BLaER1 treated with 17β-estradiol and CSF1 and Interleukin-3, amounts not matched to agents 10 nM and 100 nM (cell line): ENCODE results near the gene NRXN2.

Source experiments
- H3K27ac ChIP-seq, 11 experiments: shearing (Covaris generic); formaldehyde crosslinking; 2 replicates each; pipeline ENCODE4 v1.8.1; 2022
- H3K27me3 ChIP-seq, 11 experiments: shearing (Covaris generic); formaldehyde crosslinking; 2 replicates each; pipeline ENCODE4 v1.8.1; 2022
- H3K36me3 ChIP-seq, 11 experiments: shearing (Covaris generic); formaldehyde crosslinking; 2 replicates each; pipeline ENCODE4 v1.8.1; 2022
- H3K4me1 ChIP-seq, 10 experiments: shearing (Covaris generic); formaldehyde crosslinking; 2 replicates each; pipeline ENCODE4 v1.8.1; 2022
- H3K4me2 ChIP-seq, 11 experiments: shearing (Covaris generic); formaldehyde crosslinking; 2 replicates each; pipeline ENCODE4 v1.8.1; 2022
- H3K4me3 ChIP-seq, 10 experiments: shearing (Covaris generic); formaldehyde crosslinking; 2 replicates each; pipeline ENCODE4 v1.8.1; 2022
- H3K9ac ChIP-seq, 11 experiments: shearing (Covaris generic); formaldehyde crosslinking; 2 replicates each; pipeline ENCODE4 v1.8.1; 2022
- H3K9me3 ChIP-seq, 11 experiments: shearing (Covaris generic); formaldehyde crosslinking; replicated peaks in 1 of 11; 2 replicates each; pipeline ENCODE4 v1.8.1; 2022
- H4K20me1 ChIP-seq, 11 experiments: shearing (Covaris generic); formaldehyde crosslinking; 2 replicates each; pipeline ENCODE4 v1.8.1; 2022
- Cebpa-rat ChIP-seq, 11 experiments: shearing (Covaris generic); IDR thresholded peaks; 2 replicates each; pipeline ENCODE4 v1.8.1; 2022

The NRXN2 gene

DNA sequence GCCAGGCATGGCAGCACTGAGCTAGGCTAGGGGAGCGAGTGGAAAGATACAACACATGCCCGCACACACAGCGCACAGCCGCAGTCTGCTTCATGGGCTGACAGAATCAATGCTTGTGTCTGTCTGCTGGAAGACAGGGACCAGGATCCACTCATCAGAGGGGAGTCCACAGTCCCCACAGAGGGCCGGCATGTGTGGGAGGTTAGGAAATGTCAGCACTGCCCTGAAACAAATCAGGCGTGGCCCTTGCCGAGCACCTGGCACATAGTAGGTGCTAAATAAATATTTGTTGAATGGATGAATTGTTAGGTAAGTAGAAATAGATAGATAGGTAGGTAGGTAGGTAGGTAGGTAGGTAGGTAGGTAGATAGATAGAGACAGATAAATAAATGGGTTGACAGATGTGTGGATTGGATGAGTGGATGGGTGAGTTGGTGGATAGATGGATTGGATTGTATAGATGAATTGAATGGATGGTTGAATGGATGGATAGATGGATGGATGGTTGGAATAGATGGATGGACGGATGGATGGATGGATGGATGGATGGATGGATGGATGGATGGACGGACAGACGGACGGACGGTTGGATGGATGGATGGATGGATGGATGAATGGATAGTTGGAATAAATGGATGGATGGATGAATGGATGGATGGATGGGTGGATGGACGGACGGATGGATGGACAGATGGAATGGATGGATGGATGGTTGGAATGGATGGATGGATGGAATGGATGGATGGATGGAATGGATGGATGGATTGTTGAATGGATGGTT, 128.6 kb downstream of the NRXN2 start:
- H3K4me3 ChIP-seq, result no peak overlapping the region
- H3K4me2 ChIP-seq, result no peak overlapping the region
- no peak overlapping the region for H3K27ac ChIP-seq
- no peaks in the 10 kb centered on the region for H3K27me3 ChIP-seq
- no peak for TF ChIP-seq Cebpa-rat (IDR thresholded peaks at IDR 0.05)
- no peaks in the 10 kb centered on the region for H4K20me1 ChIP-seq
- H3K9me3 ChIP-seq, result peaks cover 13 to 36% (median 20%) of the 10 kb centered on the region in 11 experiments
- no peaks in the 10 kb centered on the region for H3K36me3 ChIP-seq
- H3K4me1 ChIP-seq, result 0 out of 20 replicates have a peak, but pooled peaks cover 0 to 3% (median 0%) of the 10 kb centered on the region in 10 experiments
- no peak overlapping the region for H3K9ac ChIP-seq

DNA sequence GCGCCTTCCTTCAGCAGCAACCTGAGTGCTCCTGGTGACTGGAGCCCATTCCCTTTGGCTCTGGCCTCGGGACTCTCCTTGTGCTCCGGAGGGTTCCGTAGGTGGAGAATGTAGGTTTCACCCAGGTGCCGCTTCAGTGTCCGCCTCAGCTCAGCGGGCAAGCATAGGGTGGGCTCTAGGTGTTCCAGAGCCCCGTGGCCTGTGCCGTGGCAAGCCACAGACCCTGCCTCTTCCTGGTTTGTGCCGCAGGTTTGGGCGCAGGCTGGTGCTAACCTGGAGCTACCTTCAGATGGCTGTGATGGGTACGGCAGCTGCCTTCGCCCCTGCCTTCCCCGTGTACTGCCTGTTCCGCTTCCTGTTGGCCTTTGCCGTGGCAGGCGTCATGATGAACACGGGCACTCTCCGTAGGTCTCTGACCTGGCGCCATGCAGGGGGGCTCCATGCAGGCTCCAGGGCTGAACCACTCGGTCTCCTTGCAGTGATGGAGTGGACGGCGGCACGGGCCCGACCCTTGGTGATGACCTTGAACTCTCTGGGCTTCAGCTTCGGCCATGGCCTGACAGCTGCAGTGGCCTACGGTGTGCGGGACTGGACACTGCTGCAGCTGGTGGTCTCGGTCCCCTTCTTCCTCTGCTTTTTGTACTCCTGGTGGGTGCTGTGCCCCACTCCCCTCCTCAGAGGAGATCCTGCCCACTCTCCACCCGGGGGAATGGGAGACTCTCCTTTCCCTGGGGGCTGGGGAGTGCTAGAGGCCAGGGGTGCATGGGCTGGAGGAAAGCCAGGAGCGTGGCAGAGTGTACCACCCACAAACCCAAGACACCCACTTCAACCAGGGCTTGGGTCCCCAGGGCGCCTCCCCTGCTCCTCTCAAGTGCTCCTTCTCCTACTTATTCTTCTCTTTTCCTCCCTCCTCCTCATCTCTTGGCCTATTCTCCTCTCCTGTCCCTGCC, 129.6 kb downstream of the NRXN2 start:
- TF ChIP-seq Cebpa-rat (IDR thresholded peaks at IDR 0.05), result no peak
- H3K4me1 ChIP-seq, result 0 out of 20 replicates have a peak, but pooled peaks cover 0 to 3% (median 0%) of the 10 kb centered on the region in 10 experiments
- H3K4me2 ChIP-seq, result no peak overlapping the region
- no peaks in the 10 kb centered on the region for H4K20me1 ChIP-seq
- no peaks in the 10 kb centered on the region for H3K27me3 ChIP-seq
- H3K4me3 ChIP-seq, result no peak overlapping the region
- no peak overlapping the region for H3K9ac ChIP-seq
- H3K36me3 ChIP-seq, result no peaks in the 10 kb centered on the region
- no peak overlapping the region for H3K27ac ChIP-seq
- peaks cover 23 to 45% (median 29%) of the 10 kb centered on the region in 11 experiments for H3K9me3 ChIP-seq

DNA sequence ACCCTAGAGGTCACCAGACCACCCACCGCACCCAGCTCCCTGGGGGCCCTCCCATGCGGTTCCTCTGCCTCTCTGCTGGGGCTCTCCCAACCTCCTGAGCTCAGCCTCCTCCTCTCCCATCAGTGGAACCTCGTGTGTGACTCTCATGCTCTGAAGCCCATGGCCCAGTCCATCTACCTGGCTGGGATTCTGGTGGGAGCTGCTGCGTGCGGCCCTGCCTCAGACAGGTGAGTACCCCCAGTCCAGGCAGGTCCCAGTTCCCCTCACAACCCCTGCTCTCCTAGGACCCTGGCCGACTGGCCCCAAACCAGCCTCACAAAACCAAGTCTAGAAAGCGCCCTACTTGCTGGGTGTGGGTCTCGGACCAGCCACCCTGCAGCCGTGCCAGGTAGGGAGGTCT, 130.3 kb downstream of the NRXN2 start:
- no peak overlapping the region for H3K27ac ChIP-seq
- TF ChIP-seq Cebpa-rat (IDR thresholded peaks at IDR 0.05), result no peak
- H3K4me3 ChIP-seq, result no peak overlapping the region
- no peak overlapping the region for H3K9ac ChIP-seq
- H3K27me3 ChIP-seq, result no peaks in the 10 kb centered on the region
- H3K9me3 ChIP-seq, result peaks cover 29 to 53% (median 36%) of the 10 kb centered on the region in 11 experiments
- 0 out of 20 replicates have a peak, but pooled peaks cover 0 to 3% (median 0%) of the 10 kb centered on the region in 10 experiments for H3K4me1 ChIP-seq
- no peaks in the 10 kb centered on the region for H3K36me3 ChIP-seq
- H3K4me2 ChIP-seq, result no peak overlapping the region
- no peaks in the 10 kb centered on the region for H4K20me1 ChIP-seq

DNA sequence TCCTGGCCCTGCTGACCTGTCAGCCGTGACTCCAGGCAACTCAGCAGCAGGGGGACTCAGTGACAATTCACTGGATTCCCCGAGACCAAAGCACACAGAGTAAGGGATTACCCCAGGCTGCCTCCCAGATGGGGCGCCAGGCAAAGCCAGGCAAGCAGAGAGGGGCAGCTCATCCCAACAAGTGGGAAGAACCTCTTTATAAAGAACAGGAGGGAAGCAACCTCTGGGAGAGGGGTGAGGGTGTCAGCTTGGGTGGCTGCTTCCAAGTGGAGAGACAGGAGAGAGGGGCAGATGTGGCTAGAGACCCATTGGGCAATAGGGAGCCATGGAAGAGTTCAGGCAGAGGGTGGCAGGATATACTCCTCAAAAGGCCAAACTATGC, 130.8 kb downstream of the NRXN2 start:
- TF ChIP-seq Cebpa-rat (IDR thresholded peaks at IDR 0.05), result no peak
- Histone ChIP-seq H3K4me2 (no peak overlapping the region), H3K4me3 (no peak overlapping the region), H3K27me3 (no peaks in the 10 kb centered on the region), H3K9me3 (peaks cover 29 to 56% (median 40%) of the 10 kb centered on the region in 11 experiments), H3K4me1 (no peaks in the 10 kb centered on the region), H3K36me3 (no peaks in the 10 kb centered on the region), H4K20me1 (no peaks in the 10 kb centered on the region), H3K9ac (no peak overlapping the region), H3K27ac (no peak overlapping the region)

DNA sequence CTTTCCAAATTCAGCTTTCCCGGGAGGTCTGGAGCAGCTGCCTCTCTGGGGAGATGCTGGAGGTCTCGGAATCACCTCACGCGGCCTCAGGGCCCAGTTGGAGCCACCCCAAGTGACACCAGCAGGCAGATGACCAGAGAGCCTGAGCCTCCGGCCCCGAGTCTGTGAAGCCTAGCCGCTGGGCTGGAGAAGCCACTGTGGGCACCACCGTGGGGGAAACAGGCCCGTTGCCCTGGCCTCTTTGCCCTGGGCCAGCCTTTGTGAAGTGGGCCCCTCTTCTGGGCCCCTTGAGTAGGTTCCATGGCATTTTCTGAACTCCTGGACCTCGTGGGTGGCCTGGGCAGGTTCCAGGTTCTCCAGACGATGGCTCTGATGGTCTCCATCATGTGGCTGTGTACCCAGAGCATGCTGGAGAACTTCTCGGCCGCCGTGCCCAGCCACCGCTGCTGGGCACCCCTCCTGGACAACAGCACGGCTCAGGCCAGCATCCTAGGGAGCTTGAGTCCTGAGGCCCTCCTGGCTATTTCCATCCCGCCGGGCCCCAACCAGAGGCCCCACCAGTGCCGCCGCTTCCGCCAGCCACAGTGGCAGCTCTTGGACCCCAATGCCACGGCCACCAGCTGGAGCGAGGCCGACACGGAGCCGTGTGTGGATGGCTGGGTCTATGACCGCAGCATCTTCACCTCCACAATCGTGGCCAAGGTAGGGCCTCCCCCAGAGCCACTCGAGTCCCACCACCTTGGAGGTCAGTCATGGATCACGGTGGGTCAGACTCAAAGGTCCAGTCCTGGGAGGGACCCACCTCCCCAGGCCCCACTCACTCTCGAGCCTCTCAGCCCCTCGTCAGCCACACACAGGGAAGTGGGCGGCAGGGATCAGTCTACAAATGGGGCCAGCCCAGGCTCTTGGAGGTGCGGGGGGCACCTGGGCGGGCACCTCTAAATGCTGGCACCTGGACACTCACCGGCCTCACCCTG, 131.5 kb downstream of the NRXN2 start:
- Histone ChIP-seq H4K20me1 (no peaks in the 10 kb centered on the region), H3K27me3 (no peaks in the 10 kb centered on the region), H3K4me1 (peaks cover 0 to 2% (median 0%) of the 10 kb centered on the region in 10 experiments; a peak in 1 of 20 replicates)

DNA sequence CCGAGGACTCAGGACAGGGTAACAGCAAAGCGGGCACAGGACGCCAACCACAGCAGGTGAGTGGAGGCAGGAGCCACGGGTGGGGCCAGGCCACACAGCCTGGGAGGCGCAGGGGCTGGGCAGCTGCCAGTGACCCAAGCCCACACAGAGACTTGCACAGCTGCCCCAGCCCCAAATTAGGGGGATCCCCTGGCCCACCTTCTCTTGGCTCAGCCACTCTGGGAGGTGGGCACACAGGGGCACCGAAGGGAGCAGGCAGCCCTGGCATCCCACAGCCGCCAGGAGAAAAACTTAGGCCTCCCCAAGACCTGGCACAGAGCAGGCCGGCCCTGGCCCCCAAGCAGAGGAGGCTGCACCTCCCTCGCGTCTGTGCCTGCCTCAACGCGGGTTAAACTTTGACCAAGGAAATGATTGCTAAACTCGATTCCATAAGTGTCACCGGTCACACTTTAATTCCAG, 132.2 kb downstream of the NRXN2 start, which contains the start of gene SLC22A12:
SLC22A12 (plus strand) TSS at position 458 of the 459 bp plus-strand sequence. CDS start 337 bp downstream, outside the sequence.
- no peak within 1 kb of the TSS for H3K4me2 ChIP-seq
- H3K9ac ChIP-seq, result no peak within 1 kb of the TSS
- H3K4me3 ChIP-seq, result no peak within 1 kb of the TSS
- H4K20me1 ChIP-seq, result no peaks in the 10 kb centered on the region
- TF ChIP-seq Cebpa-rat (IDR thresholded peaks at IDR 0.05), result no peak
- no peaks in the 10 kb centered on the region for H3K27me3 ChIP-seq
- H3K36me3 ChIP-seq, result no peaks in the 10 kb centered on the region
- peaks cover 21 to 44% (median 30%) of the 10 kb centered on the region in 11 experiments for H3K9me3 ChIP-seq
- peaks cover 0 to 10% (median 0%) of the 10 kb centered on the region in 10 experiments; a peak in 1 of 20 replicates for H3K4me1 ChIP-seq
- H3K27ac ChIP-seq, result no peak within 1 kb of the TSS

More for the DNA sequence above, 131.5 kb downstream of the NRXN2 start:
- Histone ChIP-seq H3K36me3 (no peaks in the 10 kb centered on the region), H3K9me3 (peaks cover 29 to 52% (median 37%) of the 10 kb centered on the region in 11 experiments), H3K4me3 (no peak overlapping the region), H3K27ac (no peak overlapping the region), H3K4me2 (no peak overlapping the region), H3K9ac (no peak overlapping the region)
- no peak for TF ChIP-seq Cebpa-rat (IDR thresholded peaks at IDR 0.05)

DNA sequence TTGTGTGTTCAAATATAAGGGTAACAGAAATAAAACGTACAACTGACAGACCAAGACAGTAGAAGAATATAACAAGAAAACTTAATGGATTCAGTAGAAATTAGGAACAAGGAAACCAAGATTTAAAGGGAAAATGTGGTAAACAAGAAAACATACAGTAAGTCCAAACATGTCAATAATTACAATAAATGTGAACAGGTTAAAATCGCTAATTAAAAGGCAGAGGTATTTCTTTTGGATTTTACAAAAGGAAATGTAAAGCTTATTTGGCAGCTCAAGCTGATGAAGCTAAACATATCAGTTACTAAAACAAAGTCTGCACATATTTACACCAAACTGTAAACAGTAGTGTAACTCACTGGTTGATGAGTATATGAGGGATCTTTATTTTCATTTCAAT, 134.3 kb downstream of the NRXN2 start:
- no peak overlapping the region for H3K27ac ChIP-seq
- H3K9me3 ChIP-seq, result peaks cover 15 to 30% (median 24%) of the 10 kb centered on the region in 11 experiments
- no peaks in the 10 kb centered on the region for H3K27me3 ChIP-seq
- no peak for TF ChIP-seq Cebpa-rat (IDR thresholded peaks at IDR 0.05)
- no peak overlapping the region for H3K4me3 ChIP-seq
- H3K9ac ChIP-seq, result no peak overlapping the region
- no peaks in the 10 kb centered on the region for H4K20me1 ChIP-seq
- no peaks in the 10 kb centered on the region for H3K36me3 ChIP-seq
- no peak overlapping the region for H3K4me2 ChIP-seq
- H3K4me1 ChIP-seq, result peaks cover 0 to 10% (median 1%) of the 10 kb centered on the region in 10 experiments; a peak in 3 of 20 replicates

DNA sequence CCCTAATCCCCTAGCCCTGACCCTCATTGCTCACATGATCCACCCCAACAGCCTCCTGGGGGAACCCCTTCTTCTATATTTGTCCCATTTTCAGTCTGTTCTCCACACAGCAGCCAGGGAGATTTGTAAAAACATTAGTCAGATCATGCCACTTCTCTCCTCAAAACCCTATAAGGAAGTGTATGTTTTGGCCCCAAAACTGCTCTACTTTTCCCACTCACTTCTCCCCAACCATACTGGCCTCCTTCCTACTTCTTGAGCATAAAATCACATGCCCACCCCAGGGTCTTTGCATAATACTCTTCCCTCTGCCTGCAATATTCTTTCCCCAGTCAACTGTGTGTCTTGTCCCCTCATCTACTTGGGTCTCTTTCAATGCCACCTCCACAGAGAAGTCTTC, 136.6 kb downstream of the NRXN2 start:
- Histone ChIP-seq H3K27ac (no peak overlapping the region), H3K4me2 (peak overlapping the region in 1 of 11 experiments; percentile 22; a peak in 1 of 22 replicates), H3K36me3 (no peaks in the 10 kb centered on the region), H3K4me1 (peaks cover 0 to 10% (median 1%) of the 10 kb centered on the region in 10 experiments; a peak in 3 of 20 replicates), H4K20me1 (no peaks in the 10 kb centered on the region), H3K9ac (no peak overlapping the region), H3K4me3 (no peak overlapping the region), H3K9me3 (peaks cover 15 to 30% (median 24%) of the 10 kb centered on the region in 11 experiments), H3K27me3 (no peaks in the 10 kb centered on the region)
- TF ChIP-seq Cebpa-rat (IDR thresholded peaks at IDR 0.05), result no peak
